K562 (cell line): ENCODE results near the gene GLP1R. TPM values are rescaled to one million over a fixed set of nuclear protein-coding genes. Genes with fewer than 3 reads are reported as not detected.

Experiments
- ATAC-seq: fragments of 200-7000 bp; cut with Tn5 transposase; 3 replicates; pipeline ENCODE4 v1.9.1; 2020; ENCODE audit warnings: moderate library complexity
- BruUV-seq: library from RNA; stranded (reverse); fragments of 400-500 nt; replicated peaks from 2 replicates; lab custom pipeline; 2021; lab: Mats Ljungman, UMichigan
- CTCF ChIA-PET: fragments of 300-600 bp; formaldehyde crosslinking; extraction: SDS; loops from one replicate; lab custom pipeline; 2021; ENCODE audit warnings: low intra/inter-chr PET ratio; lab: Yijun Ruan, JAX
- POLR2A ChIA-PET: fragments of 300-600, 350-650 bp; sonication (Branson Sonifier 250); formaldehyde crosslinking; extraction: SDS; loops from one replicate; lab custom pipeline; 2021; ENCODE audit warnings: antibody characterized with exemption, inconsistent platforms; lab: Yijun Ruan, JAX
- DNase-seq, 4 experiments: peaks; one replicate each; pipeline versions ENCODE4 v3.0.0 to v3.0.0-alpha.2; 2011 to 2018; ENCODE audit warnings: low spot score in 3 of 4, mixed read lengths in 3 of 4; ENCODE audit errors: extremely low read depth in 1 of 4
- FAIRE-seq: peaks from 2 replicates; lab custom pipeline; 2011; peaks lifted over from hg19 to GRCh38; lab: Jason Lieb, UNC
- H2AFZ ChIP-seq: 2 replicates; pipeline ENCODE4 v1.6.0; 2011; ENCODE audit warnings: low read depth, low read length, control low read depth, inconsistent platforms
- H3K27ac ChIP-seq: fragments of 200-600 bp; 3 replicates; pipeline ENCODE4 v1.8.0; 2011; ENCODE audit warnings: low read depth, mild to moderate bottlenecking, control low read depth, inconsistent platforms, low read length, moderate library complexity, mixed read lengths; ENCODE audit errors: extremely low read depth
- H3K27me3 ChIP-seq, 2 experiments: fragments of 300-600 bp in 1 of 2; 2 replicates in 1 of 2; 3 replicates in 1 of 2; pipeline versions ENCODE4 v1.6.0 to v1.8.0; 2011; ENCODE audit warnings: inconsistent platforms in 2 of 2, low read length in 2 of 2, mild to moderate bottlenecking in 1 of 2, mixed read lengths in 1 of 2, moderate library complexity in 1 of 2; ENCODE audit not compliant: control insufficient read depth in 2 of 2, insufficient read depth in 2 of 2
- H3K36me3 ChIP-seq: fragments of 300-600 bp; 3 replicates; pipeline ENCODE4 v1.8.0; 2011; ENCODE audit warnings: mild to moderate bottlenecking, low read length, inconsistent platforms; ENCODE audit not compliant: control insufficient read depth, insufficient read depth
- H3K4me1 ChIP-seq, 2 experiments: fragments of 200-600 bp in 1 of 2; replicated peaks in 1 of 2; 2 replicates in 1 of 2; 3 replicates in 1 of 2; pipeline versions ENCODE4 v1.5.1 to v1.8.0; 2011; ENCODE audit warnings: inconsistent platforms in 2 of 2, low read length in 2 of 2, mild to moderate bottlenecking in 1 of 2, mixed read lengths in 1 of 2, moderate library complexity in 1 of 2; ENCODE audit not compliant: control insufficient read depth in 2 of 2, insufficient read depth in 2 of 2
- H3K4me2 ChIP-seq: 2 replicates; pipeline ENCODE4 v1.6.1; 2011; ENCODE audit warnings: low read length, control low read depth, inconsistent platforms, mixed read lengths; ENCODE audit not compliant: insufficient read depth
- H3K4me3 ChIP-seq: fragments of 200-600 bp; sonication (generic), shearing (Covaris generic); 2 replicates; pipeline ENCODE4 v1.5.1; 2016; ENCODE audit warnings: control low read depth, inconsistent platforms
- H3K79me2 ChIP-seq: fragments of 200-600 bp; 3 replicates; pipeline ENCODE4 v1.8.0; 2011; ENCODE audit warnings: low read length, inconsistent platforms; ENCODE audit not compliant: control insufficient read depth, insufficient read depth
- H3K9ac ChIP-seq, 2 experiments: 2 replicates each; pipeline versions ENCODE4 v1.6.0 to v1.6.1; 2011; ENCODE audit warnings: low read depth in 2 of 2, low read length in 2 of 2, control low read depth in 1 of 2, inconsistent platforms in 1 of 2, mild to moderate bottlenecking in 1 of 2, mixed read lengths in 1 of 2; ENCODE audit not compliant: insufficient read depth in 1 of 2
- H3K9me1 ChIP-seq: one replicate; pipeline ENCODE4 v1.6.0; 2011; ENCODE audit warnings: inconsistent platforms, mild to moderate bottlenecking, low read length, moderate library complexity; ENCODE audit not compliant: control insufficient read depth, insufficient read depth
- H3K9me3 ChIP-seq: replicated peaks from 2 replicates; pipeline ENCODE4 v1.5.1; 2011; ENCODE audit warnings: low read depth, low read length, inconsistent platforms; ENCODE audit not compliant: control insufficient read depth, insufficient read depth
- H4K20me1 ChIP-seq: replicated peaks from 2 replicates; pipeline ENCODE4 v1.6.1; 2011; ENCODE audit warnings: low read length, inconsistent platforms, mixed read lengths; ENCODE audit not compliant: control insufficient read depth, insufficient read depth
- FOXK2 ChIP-seq, 2 experiments: fragments of 450-650 bp; IDR thresholded peaks in 1 of 2; conservative IDR thresholded peaks in 1 of 2; 2 replicates each; pipeline ENCODE4 v1.6.1; 2016; ENCODE audit warnings: low read depth in 2 of 2, mild to moderate bottlenecking in 1 of 2
- ILF3 ChIP-seq: fragments of 450-650 bp; IDR thresholded peaks from 2 replicates; pipeline ENCODE4 v1.6.1; 2018; ENCODE audit warnings: antibody characterized with exemption, mild to moderate bottlenecking, moderate library complexity, borderline replicate concordance
- LEF1 ChIP-seq: fragments of 450-650 bp; IDR thresholded peaks from 2 replicates; pipeline ENCODE4 v1.6.1; 2016; ENCODE audit warnings: mild to moderate bottlenecking
- MEF2D ChIP-seq: conservative IDR thresholded peaks from 2 replicates; pipeline ENCODE4 v1.6.1; 2016; ENCODE audit warnings: low read depth, missing genetic modification characterization, missing compliant biosample characterization
- NELFE ChIP-seq: IDR thresholded peaks from 2 replicates; pipeline ENCODE4 v1.6.1; 2011; ENCODE audit warnings: mild to moderate bottlenecking; ENCODE audit not compliant: insufficient read depth, insufficient read length
- NFRKB ChIP-seq: fragments of 450-650 bp; IDR thresholded peaks from 2 replicates; pipeline ENCODE4 v1.6.1; 2016; ENCODE audit warnings: low read depth
- PATZ1 ChIP-seq: fragments of 250-450 bp; sonication (Bioruptor Pico); IDR thresholded peaks from 2 replicates; pipeline ENCODE4 v1.5.0; 2020; ENCODE audit warnings: mild to moderate bottlenecking, borderline replicate concordance
- POLR2AphosphoS5 ChIP-seq: IDR thresholded peaks from 2 replicates; pipeline ENCODE4 v1.6.1; 2011; ENCODE audit warnings: mild to moderate bottlenecking, low read depth, low read length, moderate library complexity; ENCODE audit not compliant: control insufficient read depth, insufficient read depth
- SMAD1 ChIP-seq: fragments of 150-350 bp; IDR thresholded peaks from 2 replicates; pipeline ENCODE4 v1.6.1; 2014; ENCODE audit warnings: low read length, low read depth; ENCODE audit not compliant: partially characterized antibody
- STAG1 ChIP-seq: sonication (generic); formaldehyde crosslinking; IDR thresholded peaks from 2 replicates; pipeline ENCODE4 v1.5.0; 2020; ENCODE audit warnings: missing genetic modification reagents, borderline replicate concordance
- TCF3 ChIP-seq: sonication (generic); formaldehyde crosslinking; IDR thresholded peaks from 2 replicates; pipeline ENCODE4 v1.4.0; 2020; ENCODE audit warnings: mild to moderate bottlenecking, missing genetic modification reagents
- XRCC4 ChIP-seq: IDR thresholded peaks from one replicate; pipeline ENCODE4 v1.6.1; 2011; ENCODE audit not compliant: insufficient read depth, insufficient read length; ENCODE audit errors: extremely low read depth
- ZNF586 ChIP-seq: fragments of 450-650 bp; formaldehyde crosslinking; conservative IDR thresholded peaks from 2 replicates; pipeline ENCODE4 v1.4.0; 2020; ENCODE audit warnings: mild to moderate bottlenecking, moderate library complexity
- ZNF780A ChIP-seq: fragments of 250-450 bp; sonication (Bioruptor Pico); IDR thresholded peaks from 2 replicates; pipeline ENCODE4 v1.5.0; 2021; ENCODE audit warnings: mild to moderate bottlenecking
- WGBS: fragments of 100-300 bp; shearing (Covaris generic); methylation state at CpG from one replicate; pipeline ENCODE4 v1.1.6; 2016; ENCODE audit warnings: low coverage, mixed read lengths; ENCODE audit not compliant: insufficient coverage; ENCODE audit errors: missing lambda C conversion rate; 5-methylcytosine and 5-hydroxymethylcytosine counted together
- in situ Hi-C: fragments of 300-500 bp; cut with MboI; formaldehyde crosslinking; loops from 4 replicates; pipeline ENCODE4 v1.15.0; 2018; ENCODE audit warnings: inconsistent platforms, mixed read lengths
- intact Hi-C: fragments of 100-400 bp; cut with micrococcal nuclease; formaldehyde crosslinking; loops from 2 replicates; pipeline ENCODE4 v1.14.2; 2022
- polyA plus RNA-seq, 8 experiments: library from polyadenylated mRNA; depleted of rRNA in 4 of 8; stranded (reverse) in 5 of 8; unstranded in 3 of 8; fragments of >200 nt; fragmentation: Nextera tagmentation in 2 of 8; fragmentation: Illumina TruSeq in 1 of 8; extraction: Ambion mirVana in 2 of 8; extraction: Trizol in 1 of 8; gene quantifications; 2 replicates each; pipeline versions ENCODE4 v1.2.1 to v1.2.3, GENCODE V29; 2011 to 2014; ENCODE audit warnings: inconsistent platforms in 1 of 8, missing spikeins in 1 of 8
- total RNA-seq, 7 experiments: library from RNA; depleted of rRNA in 6 of 7; stranded (reverse); fragments of >200 nt in 6 of 7; fragmentation: Illumina TruSeq in 2 of 7; extraction: Trizol in 2 of 7; gene quantifications; 2 replicates each; pipeline versions ENCODE4 v1.2.1 to v1.2.3, GENCODE V29; 2011 to 2021; ENCODE audit warnings: low replicate concordance in 1 of 7
- TF ChIP-seq, protein P1 (sequence below): fragments of 450-650 bp; formaldehyde crosslinking; conservative IDR thresholded peaks from 2 replicates; pipeline ENCODE4 v1.4.0; 2022; ENCODE audit warnings: mild to moderate bottlenecking, missing genetic modification characterization

Gene GLP1R
- total and polyA plus RNA-seq, 9 of the 15 experiments (the other 6 are each of a cell fraction or from before 2014, with no cell fraction given), result not detected

DNA sequence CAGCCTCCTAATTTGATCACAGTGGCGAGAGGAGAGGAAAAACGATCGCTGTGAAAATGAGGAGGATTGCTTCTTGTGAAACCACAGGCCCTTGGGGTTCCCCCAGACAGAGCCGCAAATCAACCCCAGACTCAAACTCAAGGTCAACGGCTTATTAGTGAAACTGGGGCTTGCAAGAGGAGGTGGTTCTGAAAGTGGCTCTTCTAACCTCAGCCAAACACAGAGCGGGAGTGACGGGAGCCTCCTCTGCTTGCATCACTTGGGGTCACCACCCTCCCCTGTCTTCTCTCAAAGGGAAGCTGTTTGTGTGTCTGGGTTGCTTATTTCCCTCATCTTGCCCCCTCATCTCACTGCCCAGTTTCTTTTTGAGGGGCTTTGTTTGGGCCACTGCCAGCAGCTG, 37.7 kb downstream of the GLP1R start (continued):
- TF ChIP-seq, protein P1, sequence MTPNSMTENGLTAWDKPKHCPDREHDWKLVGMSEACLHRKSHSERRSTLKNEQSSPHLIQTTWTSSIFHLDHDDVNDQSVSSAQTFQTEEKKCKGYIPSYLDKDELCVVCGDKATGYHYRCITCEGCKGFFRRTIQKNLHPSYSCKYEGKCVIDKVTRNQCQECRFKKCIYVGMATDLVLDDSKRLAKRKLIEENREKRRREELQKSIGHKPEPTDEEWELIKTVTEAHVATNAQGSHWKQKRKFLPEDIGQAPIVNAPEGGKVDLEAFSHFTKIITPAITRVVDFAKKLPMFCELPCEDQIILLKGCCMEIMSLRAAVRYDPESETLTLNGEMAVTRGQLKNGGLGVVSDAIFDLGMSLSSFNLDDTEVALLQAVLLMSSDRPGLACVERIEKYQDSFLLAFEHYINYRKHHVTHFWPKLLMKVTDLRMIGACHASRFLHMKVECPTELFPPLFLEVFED (CRISPR knock-in tag), result no peak
- TF ChIP-seq ZNF586 (no peak), ZNF780A (CRISPR knock-in tag) (no peak), NELFE (no peak), MEF2D (tag) (no peak), SMAD1 (no peak)

- in situ Hi-C loops (no loop called here), intact Hi-C loops (loop anchor here (5.0 kb wide), 1 partner anchor 216 kb away; no protein-coding TSS in a partner anchor)
- WGBS, result 2% methylated on average over 6 of the region's 6 CpGs
- TF ChIP-seq STAG1, result no peak
- no peak for TF ChIP-seq LEF1
- no peak for TF ChIP-seq FOXK2 (conservative IDR thresholded peaks at IDR 0.05 in 1 of 2, IDR thresholded peaks at IDR 0.05 in 1 of 2; ENCODE audit: low read depth in 2 of 2)
- TF ChIP-seq PATZ1 (CRISPR knock-in tag), result no peak
- no peak for TF ChIP-seq NFRKB
- no peak for TF ChIP-seq XRCC4
- TF ChIP-seq ILF3, result no peak
- TF ChIP-seq POLR2AphosphoS5, result no peak
- no peak for TF ChIP-seq TCF3 (CRISPR knock-in tag)
Observed at GRCh38 chr6:39086711-39087110, 38.1 kb downstream of the GLP1R start.

More at GRCh38 chr6:39086711-39087110, 38.1 kb downstream of the GLP1R start:
- FAIRE-seq (no peak), DNase-seq (no peak), ATAC-seq (no peak)
- Histone ChIP-seq H4K20me1 (peaks cover 16% of the 10 kb centered on the region), H3K27me3 (peaks cover 37 to 88% of the 10 kb centered on the region in 2 experiments), H3K79me2 (no peaks in the 10 kb centered on the region), H3K27ac (no peak overlapping the region), H3K4me1 (no peaks in the 10 kb centered on the region; a peak in 1 of 5 replicates), H3K36me3 (no peaks in the 10 kb centered on the region), H3K4me3 (no peak overlapping the region), H3K9me1 (no peaks in the 10 kb centered on the region), H3K4me2 (no peak overlapping the region), H3K9me3 (no peaks in the 10 kb centered on the region), H3K9ac (no peak overlapping the region), H2AFZ (no peak overlapping the region)
- no TSS peak for BruUV-seq
- CTCF ChIA-PET, result no interaction called here
- POLR2A ChIA-PET, result interaction anchor here (1.2 kb wide), 1 partner anchor 12 kb away, joined by 3 read pairs; no protein-coding TSS in a partner anchor
